A549 (cell line): ENCODE results near the gene PIAS3. TPM values are rescaled to one million over a fixed set of nuclear protein-coding genes. Genes with fewer than 3 reads are reported as not detected.

Experiments
- ATAC-seq, 2 experiments: fragments of 200-7000 bp in 1 of 2; fragments of >200 bp in 1 of 2; cut with Nextera tagmentation in 1 of 2; cut with Tn5 transposase in 1 of 2; 3 replicates each; pipeline versions ENCODE4 v1.8.0 to v1.9.1; 2018 to 2020; ENCODE audit warnings: mild to moderate bottlenecking in 1 of 2, moderate library complexity in 1 of 2
- CTCF ChIA-PET: fragments of 300-600 bp; sonication (Branson Sonifier 250); formaldehyde crosslinking; extraction: SDS; loops from one replicate; lab custom pipeline; 2021; ENCODE audit warnings: antibody characterized with exemption, inconsistent platforms; lab: Yijun Ruan, JAX
- POLR2A ChIA-PET: fragments of 350-600 bp; formaldehyde crosslinking; extraction: SDS; loops from one replicate; lab custom pipeline; 2021; ENCODE audit warnings: antibody characterized with exemption, inconsistent platforms; lab: Yijun Ruan, JAX
- DNase-seq, 2 experiments: peaks; one replicate each; pipeline versions ENCODE4 v3.0.0 to v3.0.0-alpha.2; 2011 to 2016; ENCODE audit warnings: low read depth in 1 of 2, low spot score in 1 of 2
- FAIRE-seq: peaks from 2 replicates; lab custom pipeline; 2011; peaks lifted over from hg19 to GRCh38; lab: Jason Lieb, UNC
- H3K27ac ChIP-seq, 2 experiments: fragments of >200 bp; sonication (Bioruptor Twin); formaldehyde crosslinking; 3 replicates each; pipeline ENCODE4 v1.5.1; 2016 to 2017
- H3K4me1 ChIP-seq: fragments of >200 bp; sonication (Bioruptor Twin); formaldehyde crosslinking; 3 replicates; pipeline ENCODE4 v1.6.1; 2016
- H3K4me2 ChIP-seq: fragments of >200 bp; sonication (Bioruptor Twin); formaldehyde crosslinking; 3 replicates; pipeline ENCODE4 v1.6.1; 2016
- H3K4me3 ChIP-seq: fragments of >200 bp; sonication (Bioruptor Twin); formaldehyde crosslinking; 3 replicates; pipeline ENCODE4 v1.5.1; 2016
- H3K9me3 ChIP-seq: fragments of >200 bp; sonication (Bioruptor Twin); formaldehyde crosslinking; 3 replicates; pipeline ENCODE4 v1.6.1; 2016
- BCL3 ChIP-seq: fragments of >200 bp; sonication (Bioruptor Twin); formaldehyde crosslinking; IDR thresholded peaks from 3 replicates; pipeline ENCODE4 v1.6.1; 2016
- BHLHE40 ChIP-seq: IDR thresholded peaks from 2 replicates; pipeline ENCODE4 v1.6.1; 2012; ENCODE audit warnings: low read depth, low read length, inconsistent platforms
- ESRRA ChIP-seq: fragments of 150-350 bp; IDR thresholded peaks from 2 replicates; pipeline ENCODE4 v1.6.1; 2014; ENCODE audit warnings: mild to moderate bottlenecking, low read length, borderline replicate concordance
- FOSL2 ChIP-seq, 2 experiments: fragments of 450-650 bp in 1 of 2; fragments of >200 bp in 1 of 2; sonication (Bioruptor Twin) in 1 of 2; formaldehyde crosslinking; IDR thresholded peaks; 2 replicates each; pipeline versions ENCODE4 v1.5.0 to v1.6.1; 2016 to 2020; ENCODE audit warnings: mild to moderate bottlenecking in 1 of 2, moderate library complexity in 1 of 2
- HDAC2 ChIP-seq: fragments of 200-600 bp; sonication (generic); IDR thresholded peaks from 2 replicates; pipeline ENCODE4 v1.6.1; 2016
- HOXB5 ChIP-seq: fragments of 250-450 bp; sonication (Bioruptor Pico); IDR thresholded peaks from 2 replicates; pipeline ENCODE4 v1.5.0; 2020; ENCODE audit warnings: mild to moderate bottlenecking, moderate library complexity
- JUN ChIP-seq, 2 experiments: fragments of >200 bp; sonication (Bioruptor Twin); formaldehyde crosslinking; IDR thresholded peaks; 2 replicates in 1 of 2; 3 replicates in 1 of 2; pipeline ENCODE4 v1.6.1; 2016 to 2017
- JUNB ChIP-seq: fragments of >200 bp; sonication (Bioruptor Twin); formaldehyde crosslinking; IDR thresholded peaks from 2 replicates; pipeline ENCODE4 v1.6.1; 2016
- MYC ChIP-seq: IDR thresholded peaks from 2 replicates; pipeline ENCODE4 v1.6.1; 2012; ENCODE audit warnings: mild to moderate bottlenecking, inconsistent platforms, low read length, improper control_type of control experiment, borderline replicate concordance
- NFE2L2 ChIP-seq: fragments of 150-350 bp; conservative IDR thresholded peaks from 2 replicates; pipeline ENCODE4 v1.6.1; 2014; ENCODE audit warnings: low read length
- NPAS2 ChIP-seq: fragments of 250-450 bp; sonication (Bioruptor Pico); IDR thresholded peaks from 2 replicates; pipeline ENCODE4 v1.8.0; 2022; ENCODE audit warnings: mild to moderate bottlenecking, moderate library complexity, borderline replicate concordance
- NR3C1 ChIP-seq: fragments of >200 bp; sonication (Bioruptor Twin); formaldehyde crosslinking; IDR thresholded peaks from 3 replicates; pipeline ENCODE4 v1.6.1; 2017
- POLR2A ChIP-seq: IDR thresholded peaks from 2 replicates; pipeline ENCODE4 v1.6.1; 2012; ENCODE audit warnings: mild to moderate bottlenecking, low read length
- REST ChIP-seq: fragments of 200-600 bp; sonication (generic); IDR thresholded peaks from 2 replicates; pipeline ENCODE4 v1.6.1; 2016; ENCODE audit warnings: antibody characterized with exemption, mild to moderate bottlenecking, moderate library complexity
- RNF2 ChIP-seq: fragments of 200-600 bp; sonication (generic); IDR thresholded peaks from 2 replicates; pipeline ENCODE4 v1.6.1; 2016; ENCODE audit warnings: low read depth, mild to moderate bottlenecking, antibody characterized with exemption, moderate library complexity, borderline replicate concordance
- SMC3 ChIP-seq: fragments of >200 bp; sonication (Bioruptor Twin); formaldehyde crosslinking; IDR thresholded peaks from 3 replicates; pipeline ENCODE4 v1.6.1; 2018; ENCODE audit warnings: inconsistent platforms
- ZSCAN20 ChIP-seq: fragments of 250-450 bp; sonication (Bioruptor Pico); IDR thresholded peaks from 2 replicates; pipeline ENCODE4 v1.8.0; 2022; ENCODE audit warnings: mild to moderate bottlenecking, moderate library complexity
- WGBS: methylation state at CpG from one replicate; pipeline ENCODE4 v1.1.6; 2017; ENCODE audit errors: missing lambda C conversion rate; 5-methylcytosine and 5-hydroxymethylcytosine counted together
- polyA plus RNA-seq, 4 experiments: library from polyadenylated mRNA; depleted of rRNA in 3 of 4; stranded (reverse); fragments of >200 nt; fragmentation: RNase III in 1 of 4; extraction: RNeasy Plus Mini Kit Qiagen cat#74134 plus additional on column Dnase treatment in 1 of 4; gene quantifications; 2 replicates in 3 of 4; 3 replicates in 1 of 4; pipeline ENCODE4 v1.2.3, GENCODE V29; 2011 to 2017
- TF ChIP-seq, protein P1 (sequence below): fragments of 250-450 bp; sonication (Bioruptor Pico); IDR thresholded peaks from 2 replicates; pipeline ENCODE4 v1.5.0; 2020; ENCODE audit warnings: low read depth, mild to moderate bottlenecking, moderate library complexity
- TF ChIP-seq, protein P2 (sequence below): fragments of 150-350 bp; IDR thresholded peaks from 2 replicates; pipeline ENCODE4 v1.6.1; 2014; ENCODE audit warnings: low read depth, mild to moderate bottlenecking, low read length

Gene PIAS3
- polyA plus RNA-seq, 2 of the 4 experiments (the other 2 are of a cell fraction) = 15.5 to 22.7 TPM

- CTCF ChIA-PET = interaction anchor here (0.7 to 8.7 kb wide), 8 partner anchors 10 to 129 kb away, joined by 3 to 78 read pairs (median 4); partner anchors contain the start of gene ITGA10
- no peak overlapping the region for H3K27ac ChIP-seq
Observed at GRCh38 chr1:145878724-145879123, 19.8 kb upstream of the PIAS3 start.

DNA sequence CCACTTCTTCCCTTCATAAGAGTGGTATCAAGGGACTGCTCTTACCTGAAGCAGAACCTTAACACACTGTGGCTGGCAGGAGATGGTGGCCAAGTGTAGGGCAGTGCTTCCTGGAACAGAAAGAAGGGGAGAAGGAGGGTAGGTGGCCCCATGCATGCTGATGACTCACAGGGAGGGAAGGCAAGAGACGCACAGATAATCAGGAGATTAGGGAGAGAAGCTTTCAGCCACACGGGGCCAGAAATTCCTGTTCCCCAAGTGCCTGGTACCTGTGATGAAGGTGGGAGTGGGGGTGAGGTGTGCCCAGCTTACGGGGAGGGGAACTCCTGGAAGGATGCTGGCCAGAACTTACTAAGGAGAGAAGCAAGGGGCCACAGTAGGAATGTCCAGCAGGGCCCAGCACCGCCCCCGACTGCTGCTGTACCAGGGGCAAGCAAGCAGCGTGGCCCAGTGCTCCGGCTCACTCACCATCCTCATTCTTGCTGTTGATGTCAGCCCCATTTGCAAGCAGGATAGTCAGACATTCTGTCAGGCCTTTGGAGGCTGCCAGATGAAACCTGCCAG lies 19.1 kb upstream of the PIAS3 start:
- TF ChIP-seq SMC3 (no peak), ESRRA (no peak), REST (no peak), NPAS2 (CRISPR knock-in tag) (no peak), BCL3 (no peak), JUN (IDR thresholded peaks at IDR 0.05) (no peak), MYC (no peak)
- ATAC-seq (peak in 1 of 2 experiments; percentile 34; a peak in 2 of 6 replicates), DNase-seq (no peak), FAIRE-seq (no peak)
- peaks cover 10% of the 10 kb centered on the region; the same call in 1 of the 3 replicates for H3K4me1 ChIP-seq
- CTCF ChIA-PET = interaction anchor here (1.4 to 8.7 kb wide), 4 partner anchors 14 to 129 kb away, joined by 3 to 78 read pairs (median 28); partner anchors contain the start of gene ITGA10
- no peak overlapping the region for H3K4me3 ChIP-seq
- H3K9me3 ChIP-seq = no peaks in the 10 kb centered on the region
- POLR2A ChIA-PET = no interaction called here
- no peak overlapping the region for H3K4me2 ChIP-seq
- H3K27ac ChIP-seq = no peak overlapping the region
- 64% methylated on average over 7 of the region's 7 CpGs for WGBS

More at GRCh38 chr1:145878724-145879123, 19.8 kb upstream of the PIAS3 start:
- TF ChIP-seq RNF2 (no peak), NFE2L2 (no peak), HDAC2 (no peak), ZSCAN20 (no peak), JUN (IDR thresholded peaks at IDR 0.05) (no peak), HOXB5 (CRISPR knock-in tag) (no peak), NR3C1 (no peak), JUNB (no peak), POLR2A (no peak), BHLHE40 (no peak), FOSL2 (IDR thresholded peaks at IDR 0.05) (no peak), FOSL2 (CRISPR knock-in tag; IDR thresholded peaks at IDR 0.05) (no peak)
- TF ChIP-seq, protein P1, sequence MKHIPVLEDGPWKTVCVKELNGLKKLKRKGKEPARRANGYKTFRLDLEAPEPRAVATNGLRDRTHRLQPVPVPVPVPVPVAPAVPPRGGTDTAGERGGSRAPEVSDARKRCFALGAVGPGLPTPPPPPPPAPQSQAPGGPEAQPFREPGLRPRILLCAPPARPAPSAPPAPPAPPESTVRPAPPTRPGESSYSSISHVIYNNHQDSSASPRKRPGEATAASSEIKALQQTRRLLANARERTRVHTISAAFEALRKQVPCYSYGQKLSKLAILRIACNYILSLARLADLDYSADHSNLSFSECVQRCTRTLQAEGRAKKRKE = no peak
- TF ChIP-seq, protein P2, sequence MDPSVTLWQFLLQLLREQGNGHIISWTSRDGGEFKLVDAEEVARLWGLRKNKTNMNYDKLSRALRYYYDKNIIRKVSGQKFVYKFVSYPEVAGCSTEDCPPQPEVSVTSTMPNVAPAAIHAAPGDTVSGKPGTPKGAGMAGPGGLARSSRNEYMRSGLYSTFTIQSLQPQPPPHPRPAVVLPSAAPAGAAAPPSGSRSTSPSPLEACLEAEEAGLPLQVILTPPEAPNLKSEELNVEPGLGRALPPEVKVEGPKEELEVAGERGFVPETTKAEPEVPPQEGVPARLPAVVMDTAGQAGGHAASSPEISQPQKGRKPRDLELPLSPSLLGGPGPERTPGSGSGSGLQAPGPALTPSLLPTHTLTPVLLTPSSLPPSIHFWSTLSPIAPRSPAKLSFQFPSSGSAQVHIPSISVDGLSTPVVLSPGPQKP = no peak
- peaks cover 10% of the 10 kb centered on the region; the same call in 1 of the 3 replicates for H3K4me1 ChIP-seq
- H3K9me3 ChIP-seq = no peaks in the 10 kb centered on the region
- 73% methylated on average over 2 of the region's 2 CpGs for WGBS
- no peak for FAIRE-seq
- 0 out of 6 replicates have a peak, but pooled peaks have one; percentile 22 to 34 for ATAC-seq
- no peak overlapping the region for H3K4me3 ChIP-seq
- no peak overlapping the region for H3K4me2 ChIP-seq
- POLR2A ChIA-PET = no interaction called here
- no peak for DNase-seq
